Neuron (in vitro differentiated cells): ENCODE data around the gene FARP1.

ENCODE experiments used
- H2AFZ ChIP-seq: one replicate; pipeline ENCODE4 v1.6.1; 2013; ENCODE audit warnings: low read depth, mild to moderate bottlenecking, inconsistent platforms, low read length, moderate library complexity
- H3K27me3 ChIP-seq: one replicate; pipeline ENCODE4 v1.6.1; 2013; ENCODE audit warnings: low read length; ENCODE audit not compliant: insufficient read depth
- H3K36me3 ChIP-seq: one replicate; pipeline ENCODE4 v1.6.1; 2013; ENCODE audit warnings: low read length; ENCODE audit not compliant: insufficient read depth
- H3K4me1 ChIP-seq: one replicate; pipeline ENCODE4 v1.6.1; 2013; ENCODE audit warnings: low read length; ENCODE audit not compliant: insufficient read depth
- H3K4me3 ChIP-seq: 2 replicates; pipeline ENCODE4 v1.5.1; 2013; ENCODE audit warnings: mild to moderate bottlenecking, low read length, moderate library complexity
- H3K9me3 ChIP-seq: one replicate; pipeline ENCODE4 v1.6.1; 2013; ENCODE audit warnings: low read length

The FARP1 gene

GRCh38 chr13:98203646-98204326 lies 60.9 kb downstream of the FARP1 start:
- Histone ChIP-seq H3K4me3 (no peak overlapping the region), H2AFZ (no peak overlapping the region), H3K9me3 (peaks cover 17% of the 10 kb centered on the region), H3K27me3 (no peaks in the 10 kb centered on the region), H3K4me1 (no peaks in the 10 kb centered on the region), H3K36me3 (no peaks in the 10 kb centered on the region)

GRCh38 chr13:98204546-98204945 lies 61.7 kb downstream of the FARP1 start:
- Histone ChIP-seq H3K9me3 (peaks cover 19% of the 10 kb centered on the region), H3K4me3 (no peak overlapping the region), H3K4me1 (no peaks in the 10 kb centered on the region), H3K36me3 (no peaks in the 10 kb centered on the region), H2AFZ (no peak overlapping the region), H3K27me3 (no peaks in the 10 kb centered on the region)

DNA sequence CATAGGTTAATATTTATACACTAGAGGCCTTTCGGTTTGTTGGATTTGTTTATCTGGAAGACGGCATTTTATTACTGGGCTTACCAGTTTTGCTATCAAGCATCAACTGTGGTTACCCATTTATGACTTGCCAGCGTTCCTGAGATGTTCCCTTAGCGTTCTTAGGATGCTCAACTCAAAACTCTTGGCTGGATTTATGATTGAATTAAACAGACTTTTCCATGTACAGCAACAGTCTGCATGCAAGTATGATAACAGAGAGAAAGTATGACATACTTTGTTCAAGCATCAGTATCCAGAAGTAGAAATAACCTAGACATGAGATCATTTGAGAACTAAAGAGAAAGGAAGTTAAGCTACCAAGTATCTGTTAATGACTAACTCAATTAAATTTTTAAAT lies 64.1 kb downstream of the FARP1 start:
- no peaks in the 10 kb centered on the region for H3K36me3 ChIP-seq
- no peaks in the 10 kb centered on the region for H3K4me1 ChIP-seq
- H3K4me3 ChIP-seq, result no peak overlapping the region
- H2AFZ ChIP-seq, result no peak overlapping the region
- peaks cover 25% of the 10 kb centered on the region for H3K9me3 ChIP-seq
- H3K27me3 ChIP-seq, result no peaks in the 10 kb centered on the region

- Histone ChIP-seq H3K36me3 (no peaks in the 10 kb centered on the region), H3K4me1 (no peaks in the 10 kb centered on the region), H3K4me3 (no peak overlapping the region), H3K9me3 (peaks cover 25% of the 10 kb centered on the region), H2AFZ (no peak overlapping the region), H3K27me3 (no peaks in the 10 kb centered on the region)
Measured at GRCh38 chr13:98207416-98207815, 64.5 kb downstream of the FARP1 start.

DNA sequence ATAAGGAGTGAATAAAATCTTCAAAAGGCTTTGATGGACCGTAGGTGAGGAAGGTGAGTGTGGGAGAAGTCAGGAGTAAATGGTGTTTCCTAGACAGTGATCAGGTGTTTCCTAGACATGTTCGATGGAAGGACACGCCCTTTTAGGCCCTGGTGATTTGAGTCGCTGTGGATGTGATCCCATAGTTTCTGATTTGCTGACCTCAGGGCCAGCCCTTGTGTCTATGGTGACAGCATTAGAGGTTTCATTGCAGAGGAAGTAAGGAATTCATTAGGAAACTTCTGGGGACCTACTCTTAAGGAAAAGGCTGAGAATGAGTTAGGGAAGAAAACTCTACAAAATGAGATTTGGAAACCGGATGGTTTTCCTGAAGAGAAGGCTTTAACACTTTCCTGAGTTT lies 65.7 kb downstream of the FARP1 start:
- Histone ChIP-seq H3K27me3 (no peaks in the 10 kb centered on the region), H3K36me3 (peaks cover 6% of the 10 kb centered on the region), H3K4me3 (no peak overlapping the region)

GRCh38 chr13:98212763-98213162 lies 69.9 kb downstream of the FARP1 start:
- H2AFZ ChIP-seq, result no peak overlapping the region
- peaks cover 33% of the 10 kb centered on the region for H3K36me3 ChIP-seq

More for the DNA sequence above, 65.7 kb downstream of the FARP1 start:
- no peak overlapping the region for H2AFZ ChIP-seq
- peaks cover 18% of the 10 kb centered on the region for H3K9me3 ChIP-seq
- no peaks in the 10 kb centered on the region for H3K4me1 ChIP-seq

DNA sequence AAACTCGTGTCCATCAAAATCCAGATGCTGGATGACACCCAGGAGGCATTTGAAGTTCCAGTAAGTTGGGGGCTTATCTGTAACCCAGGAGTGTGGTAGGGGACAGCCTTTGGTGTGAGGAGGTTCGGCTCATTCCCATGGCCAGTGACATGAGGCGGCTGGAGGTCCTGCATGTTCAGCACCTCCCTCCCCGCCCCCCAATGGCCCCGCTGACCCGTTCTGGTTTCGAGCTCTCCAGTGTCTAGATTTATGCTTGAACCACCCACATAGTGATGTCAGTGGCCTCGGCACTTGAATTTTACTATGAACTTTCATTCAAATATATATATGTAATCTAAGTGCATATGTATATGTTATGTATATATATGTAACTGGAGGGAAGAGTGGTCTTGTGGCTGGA lies 70.5 kb downstream of the FARP1 start:
- Histone ChIP-seq H3K4me1 (no peaks in the 10 kb centered on the region), H3K9me3 (peaks cover 13% of the 10 kb centered on the region), H3K4me3 (no peak overlapping the region), H3K27me3 (no peaks in the 10 kb centered on the region), H2AFZ (no peak overlapping the region), H3K36me3 (peaks cover 38% of the 10 kb centered on the region)

More at GRCh38 chr13:98212763-98213162, 69.9 kb downstream of the FARP1 start:
- no peak overlapping the region for H3K4me3 ChIP-seq
- peaks cover 13% of the 10 kb centered on the region for H3K9me3 ChIP-seq
- no peaks in the 10 kb centered on the region for H3K4me1 ChIP-seq
- no peaks in the 10 kb centered on the region for H3K27me3 ChIP-seq

- peaks cover 38% of the 10 kb centered on the region for H3K36me3 ChIP-seq
- no peak overlapping the region for H3K4me3 ChIP-seq
Measured at GRCh38 chr13:98214008-98214643, 71.2 kb downstream of the FARP1 start.

GRCh38 chr13:98214707-98215106 lies 71.8 kb downstream of the FARP1 start:
- H3K4me3 ChIP-seq, result no peak overlapping the region
- no peaks in the 10 kb centered on the region for H3K4me1 ChIP-seq
- no peaks in the 10 kb centered on the region for H3K27me3 ChIP-seq
- no peak overlapping the region for H2AFZ ChIP-seq
- H3K9me3 ChIP-seq, result peaks cover 10% of the 10 kb centered on the region
- peaks cover 38% of the 10 kb centered on the region for H3K36me3 ChIP-seq

More at GRCh38 chr13:98214008-98214643, 71.2 kb downstream of the FARP1 start:
- H3K4me1 ChIP-seq, result no peaks in the 10 kb centered on the region
- H3K9me3 ChIP-seq, result peaks cover 11% of the 10 kb centered on the region
- no peak overlapping the region for H2AFZ ChIP-seq
- no peaks in the 10 kb centered on the region for H3K27me3 ChIP-seq

- Histone ChIP-seq H3K27me3 (no peaks in the 10 kb centered on the region), H3K4me3 (no peak overlapping the region), H3K36me3 (peaks cover 38% of the 10 kb centered on the region), H2AFZ (no peak overlapping the region), H3K4me1 (no peaks in the 10 kb centered on the region), H3K9me3 (peaks cover 6% of the 10 kb centered on the region)
Measured at GRCh38 chr13:98215508-98215907, 72.6 kb downstream of the FARP1 start.

DNA sequence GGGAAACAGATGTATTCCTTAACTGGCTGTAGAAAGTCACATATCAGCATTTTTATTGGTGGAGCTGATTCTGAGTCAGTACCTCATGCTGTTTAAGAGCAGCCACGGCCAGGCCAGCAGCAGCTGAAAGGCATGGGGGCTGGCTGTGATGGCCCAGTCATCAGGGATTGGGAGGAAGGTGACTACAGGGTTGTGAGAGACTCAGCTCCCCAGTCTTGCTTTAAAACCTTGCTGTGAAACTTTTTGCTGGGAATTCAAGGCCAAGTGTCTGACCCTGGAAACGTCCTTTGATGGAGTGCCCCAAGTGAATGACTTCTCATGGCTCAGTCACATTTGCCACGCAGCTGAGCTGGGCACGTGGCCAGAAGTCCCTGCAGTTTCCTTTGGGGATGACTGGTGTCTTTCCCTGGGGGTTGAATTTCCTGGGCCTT lies 73.3 kb downstream of the FARP1 start:
- H3K4me3 ChIP-seq, result no peak overlapping the region
- H3K27me3 ChIP-seq, result no peaks in the 10 kb centered on the region
- H2AFZ ChIP-seq, result no peak overlapping the region
- peaks cover 38% of the 10 kb centered on the region for H3K36me3 ChIP-seq
- H3K9me3 ChIP-seq, result peaks cover 2% of the 10 kb centered on the region
- no peaks in the 10 kb centered on the region for H3K4me1 ChIP-seq

GRCh38 chr13:98216711-98217285 lies 73.9 kb downstream of the FARP1 start:
- Histone ChIP-seq H2AFZ (no peak overlapping the region), H3K4me1 (no peaks in the 10 kb centered on the region), H3K27me3 (no peaks in the 10 kb centered on the region), H3K36me3 (peaks cover 42% of the 10 kb centered on the region), H3K4me3 (no peak overlapping the region), H3K9me3 (no peaks in the 10 kb centered on the region)

GRCh38 chr13:98217597-98217996 lies 74.7 kb downstream of the FARP1 start:
- Histone ChIP-seq H3K27me3 (no peaks in the 10 kb centered on the region), H3K4me1 (no peaks in the 10 kb centered on the region), H3K9me3 (no peaks in the 10 kb centered on the region), H3K36me3 (peaks cover 46% of the 10 kb centered on the region), H3K4me3 (no peak overlapping the region), H2AFZ (no peak overlapping the region)
